GM18868 (cell line): ENCODE results near the gene CTAG1A.
"Not testable (repeated sequence)": the region's sequence is repeated elsewhere in the genome, so short reads cannot be mapped to it uniquely, and the experiment has no call there.

Experiments used
- ATAC-seq: cut with Tn5 transposase; IDR thresholded peaks from one replicate; pipeline ENCODE4 v1.9.1; 2021; ENCODE audit warnings: mild to moderate bottlenecking, moderate library complexity; ENCODE audit not compliant: unreplicated experiment

Gene CTAG1A

GRCh38 chrX:154608823-154609222 is 23.9 kb downstream of the CTAG1A start:
- ATAC-seq: not testable (repeated sequence)

- ATAC-seq: not testable (repeated sequence)
Measured at GRCh38 chrX:154611146-154611545, 26.2 kb downstream of the CTAG1A start.

- ATAC-seq: not testable (repeated sequence)
Measured at GRCh38 chrX:154613586-154613985, 28.7 kb downstream of the CTAG1A start.

DNA sequence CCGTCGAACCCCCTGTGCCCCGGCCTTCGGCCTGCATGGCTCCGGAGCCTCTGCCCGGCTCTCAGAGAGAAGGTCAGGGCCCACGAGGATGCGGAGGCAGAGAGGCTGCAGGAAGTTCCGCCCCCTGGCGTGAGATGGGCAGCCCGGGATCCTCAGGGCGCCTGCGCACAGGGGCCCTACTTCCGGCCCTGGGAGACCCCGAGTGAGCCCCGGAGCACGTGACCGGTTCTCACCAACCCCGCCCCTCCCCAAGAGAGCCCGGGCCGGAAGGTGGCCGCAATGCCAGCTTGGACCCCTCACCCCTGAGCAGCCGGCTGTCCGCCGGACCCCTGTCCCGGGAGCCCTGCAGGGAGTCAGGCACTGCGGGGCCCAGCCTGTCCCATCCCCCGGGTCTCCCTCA is 34.2 kb downstream of the CTAG1A start, which contains the start of gene CTAG1B:
CTAG1B (minus strand) TSS at position 101 of the 400 bp plus-strand sequence; CDS start at position 37, 64 bp downstream.
- ATAC-seq: not testable (repeated sequence)

DNA sequence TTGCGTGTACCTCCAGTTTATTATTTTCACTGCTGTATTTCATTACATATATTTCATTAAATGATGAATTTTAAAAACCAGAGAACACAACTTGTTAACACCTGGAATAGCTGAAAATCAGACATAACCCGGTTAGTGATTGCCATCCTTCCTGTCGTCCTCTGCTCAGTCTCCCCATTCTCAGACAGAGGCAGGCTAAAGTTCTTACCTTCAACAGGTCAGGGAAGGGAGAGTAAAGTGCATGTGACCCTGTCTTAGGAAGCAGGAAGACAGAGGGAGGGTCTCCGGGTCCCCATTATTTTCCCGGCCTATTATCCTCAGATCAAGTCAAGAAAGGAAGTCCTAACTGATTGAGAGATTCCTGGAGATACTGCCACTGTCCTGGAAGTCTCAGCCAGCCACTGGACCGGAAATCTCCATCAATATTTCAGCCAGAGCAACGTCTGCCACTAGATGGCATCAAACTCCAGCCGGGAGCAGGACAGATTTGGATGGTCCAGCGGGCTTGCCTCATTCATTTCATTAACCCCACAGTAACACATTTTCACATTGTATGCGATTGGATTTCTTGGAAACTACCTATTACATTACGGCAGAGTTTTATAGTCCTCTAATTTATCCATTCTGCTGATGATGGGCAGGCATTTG is 36.0 kb downstream of the CTAG1A start:
- not testable (repeated sequence) for ATAC-seq

- not testable (repeated sequence) for ATAC-seq
Measured at GRCh38 chrX:154628960-154629359, 44.0 kb downstream of the CTAG1A start.

DNA sequence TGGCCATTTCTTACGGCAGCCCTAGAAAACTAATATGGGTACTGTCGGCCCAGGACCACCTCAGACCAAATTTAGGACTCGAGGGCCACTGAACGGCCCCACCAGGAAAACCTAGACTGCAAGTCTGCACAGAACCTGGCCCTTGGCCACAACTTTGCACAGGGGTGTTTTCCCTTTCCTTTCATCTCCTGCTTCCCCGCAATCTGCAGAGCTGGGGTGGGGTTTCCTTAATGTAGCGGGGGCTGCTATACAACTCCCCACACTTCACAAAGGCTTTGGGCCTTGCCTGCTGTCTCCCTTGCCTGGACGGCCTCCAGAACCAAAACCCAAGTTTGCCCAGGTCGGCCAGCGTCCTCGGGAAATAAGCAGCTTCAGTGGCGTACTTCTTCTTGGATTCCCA is 46.0 kb downstream of the CTAG1A start:
- ATAC-seq: not testable (repeated sequence)

GRCh38 chrX:154633661-154634060 is 48.7 kb downstream of the CTAG1A start:
- ATAC-seq: not testable (repeated sequence)
